AG08396 (cell line): ENCODE results near the gene CACNA2D4.

Experiments used
- DNase-seq: peaks from one replicate; pipeline ENCODE4 v3.0.0; 2012; ENCODE audit warnings: low spot score, mixed read lengths

Gene CACNA2D4

DNA sequence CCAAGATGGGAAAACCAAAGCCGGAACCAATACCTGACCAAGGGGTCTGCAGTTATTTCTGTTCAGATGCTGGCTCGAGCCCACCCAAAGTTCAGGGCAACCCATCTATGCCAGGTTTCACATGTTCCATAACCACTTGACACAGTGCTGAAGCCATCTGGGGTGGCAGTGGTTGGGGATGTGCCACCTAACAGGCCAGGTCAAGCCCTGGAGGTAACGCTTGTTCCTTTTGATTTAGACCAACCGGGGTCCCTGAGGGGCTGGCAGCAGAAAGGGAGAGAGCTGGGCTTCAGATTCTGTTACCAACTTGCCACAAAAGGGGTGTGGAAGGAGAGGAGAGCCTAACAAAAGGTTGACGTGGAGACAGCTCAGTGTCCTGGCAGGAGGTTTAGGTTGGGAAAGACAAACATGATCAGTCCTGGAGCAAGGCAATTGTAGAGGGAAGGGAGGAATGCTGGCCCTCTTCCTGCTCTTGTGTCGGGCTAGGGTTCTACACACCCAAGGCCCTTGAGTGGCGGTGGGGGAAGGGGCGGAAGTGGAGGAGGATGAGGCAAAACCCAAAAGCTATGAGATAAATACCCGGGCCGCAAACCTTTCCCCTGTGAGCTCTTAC is 31.9 kb downstream of the CACNA2D4 start:
- DNase-seq, result peak; percentile 1

DNA sequence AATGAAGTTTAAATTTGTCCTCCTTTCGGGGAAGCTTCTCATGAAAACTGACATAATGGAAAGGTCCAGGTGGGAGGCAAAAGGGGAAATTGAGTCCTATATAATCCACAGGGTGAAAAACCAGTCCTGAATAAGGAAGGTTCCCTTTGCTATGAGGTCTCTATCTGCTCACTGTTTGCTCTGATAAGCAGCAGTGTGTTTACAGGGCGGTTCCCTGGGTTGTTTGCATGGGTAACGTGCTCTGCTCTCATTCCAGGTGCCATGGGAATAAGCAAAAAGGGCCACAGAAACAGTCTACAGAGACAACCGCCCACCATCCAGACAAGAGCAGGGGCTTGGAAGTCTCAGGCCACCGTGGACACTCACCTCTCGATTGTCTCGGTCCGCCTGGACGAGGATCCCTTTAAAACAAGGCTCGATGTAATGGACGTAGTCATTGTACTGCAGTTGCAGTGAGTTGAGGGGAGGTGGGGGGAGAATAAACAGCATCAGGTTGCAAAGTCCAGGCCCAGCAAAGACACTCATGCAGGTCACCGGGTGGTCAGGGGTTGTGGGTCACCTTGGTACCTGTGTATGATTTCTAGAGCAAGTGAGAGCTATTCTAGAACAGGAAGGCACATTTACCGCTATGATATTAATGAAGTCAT is 32.7 kb downstream of the CACNA2D4 start:
- DNase-seq, result no peak

DNA sequence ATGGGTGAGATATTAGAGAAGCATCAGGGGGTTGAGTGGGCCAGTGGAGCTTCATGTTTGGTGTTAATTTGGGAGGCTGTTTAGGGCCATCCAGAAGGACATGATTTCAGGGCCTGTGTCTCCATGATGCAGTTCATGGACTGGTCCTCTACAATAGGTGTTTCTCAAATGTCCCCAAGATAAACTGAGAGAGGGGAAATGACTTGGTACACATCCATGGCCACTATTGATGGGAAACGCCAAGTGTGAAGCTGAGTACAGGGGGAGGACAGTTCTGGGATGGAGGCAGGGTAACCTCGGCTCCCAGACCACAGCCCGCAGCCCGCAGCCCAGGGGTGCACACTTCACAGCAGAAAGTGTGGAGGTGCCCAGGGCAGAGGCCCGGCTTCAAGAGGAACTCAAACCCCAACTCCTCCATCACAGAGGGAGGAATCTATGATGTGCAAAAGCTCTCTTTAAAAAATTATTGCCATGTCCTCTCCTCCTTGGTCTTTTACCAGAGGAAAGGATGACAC is 33.3 kb downstream of the CACNA2D4 start:
- DNase-seq, result peak; percentile 1

DNA sequence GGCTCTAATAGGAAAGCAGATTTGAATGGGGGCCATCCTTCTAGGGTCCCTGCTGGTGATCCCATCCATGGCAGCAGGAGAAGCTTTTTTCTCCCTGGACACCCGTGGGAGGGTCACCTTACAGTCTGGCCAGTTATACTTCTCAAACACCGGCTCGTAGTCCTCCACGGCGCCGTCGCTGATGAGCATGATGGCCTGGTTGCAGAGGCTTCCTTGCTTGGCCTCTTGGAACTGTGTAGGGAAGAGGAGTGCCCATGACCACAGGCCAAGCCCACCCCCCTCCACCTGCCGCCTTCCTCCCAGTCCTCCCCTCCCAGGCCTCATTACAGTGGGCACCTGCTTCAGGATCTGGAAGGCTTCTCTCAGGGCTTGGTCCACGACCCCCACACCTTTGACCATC is 33.8 kb downstream of the CACNA2D4 start:
- DNase-seq, result peak; percentile 1

DNA sequence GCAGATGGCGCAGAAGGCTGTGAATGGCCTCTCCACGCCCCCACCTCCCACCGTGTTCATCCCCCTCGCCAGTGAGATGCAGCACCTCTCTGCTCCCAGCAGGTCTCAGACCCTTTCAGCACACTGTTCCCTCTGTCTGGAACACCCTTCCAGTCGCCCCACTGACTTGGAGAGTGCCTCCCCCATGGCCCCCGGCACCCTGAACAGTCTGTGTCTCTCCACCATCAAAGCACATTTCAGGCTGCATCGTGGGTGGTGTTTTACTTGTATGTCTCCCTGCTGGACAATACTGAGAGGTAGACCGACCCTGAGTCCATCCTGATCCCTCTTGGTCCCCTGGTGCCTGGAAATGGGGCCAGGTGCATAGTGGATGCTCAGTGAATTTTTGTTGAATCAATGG is 34.9 kb downstream of the CACNA2D4 start:
- DNase-seq, result no peak

DNA sequence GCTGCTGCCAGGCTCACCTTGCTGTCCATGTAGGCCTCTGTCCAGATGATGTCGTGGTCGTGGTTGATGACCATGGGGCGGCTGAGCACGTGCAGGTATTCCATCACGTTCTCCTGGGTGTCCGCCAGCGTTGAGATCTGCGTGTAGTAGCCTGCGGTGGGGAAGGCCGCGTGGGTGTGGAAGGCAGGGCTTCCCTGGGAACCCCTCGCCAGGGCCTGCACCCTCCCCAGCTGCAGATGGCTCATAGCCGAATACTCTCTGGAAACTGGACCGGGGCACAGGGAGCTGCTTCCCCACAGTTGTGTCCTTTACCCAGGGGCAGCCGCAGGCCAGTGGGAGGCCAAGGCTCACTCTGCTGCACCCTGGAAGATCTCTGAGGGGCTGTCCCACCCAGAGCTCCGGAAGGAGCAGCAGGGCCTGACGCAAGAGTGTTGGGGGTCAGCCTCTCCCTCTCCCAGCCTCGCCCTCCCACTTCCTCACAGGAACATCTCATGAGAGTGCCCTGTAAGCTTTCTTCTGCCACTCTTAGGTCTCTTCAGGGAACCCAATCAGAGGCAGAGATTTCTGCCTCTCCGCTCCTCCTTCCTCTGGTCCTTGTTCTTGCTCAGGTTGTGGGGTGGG is 35.5 kb downstream of the CACNA2D4 start:
- peak; percentile 1 for DNase-seq

DNA sequence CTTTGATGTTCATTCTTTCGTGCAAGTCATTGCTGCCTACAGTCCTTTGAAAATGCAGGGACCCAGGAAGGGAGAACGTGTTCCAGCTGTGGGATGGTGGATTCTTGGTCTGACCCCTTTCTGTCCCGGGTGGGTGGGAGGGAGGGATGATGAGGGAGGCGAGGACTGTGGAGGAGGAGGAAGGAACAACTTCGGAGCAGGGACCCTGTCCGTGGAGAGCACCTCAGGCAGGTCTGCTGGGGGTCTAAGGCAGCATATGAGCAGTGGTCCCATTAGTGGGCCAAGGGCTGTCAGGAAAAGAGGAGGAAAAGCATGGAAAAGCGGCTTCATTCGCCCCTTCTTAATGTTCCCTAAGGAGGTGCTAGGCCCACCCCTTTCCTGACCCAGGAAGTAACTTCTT is 36.0 kb downstream of the CACNA2D4 start:
- no peak for DNase-seq

DNA sequence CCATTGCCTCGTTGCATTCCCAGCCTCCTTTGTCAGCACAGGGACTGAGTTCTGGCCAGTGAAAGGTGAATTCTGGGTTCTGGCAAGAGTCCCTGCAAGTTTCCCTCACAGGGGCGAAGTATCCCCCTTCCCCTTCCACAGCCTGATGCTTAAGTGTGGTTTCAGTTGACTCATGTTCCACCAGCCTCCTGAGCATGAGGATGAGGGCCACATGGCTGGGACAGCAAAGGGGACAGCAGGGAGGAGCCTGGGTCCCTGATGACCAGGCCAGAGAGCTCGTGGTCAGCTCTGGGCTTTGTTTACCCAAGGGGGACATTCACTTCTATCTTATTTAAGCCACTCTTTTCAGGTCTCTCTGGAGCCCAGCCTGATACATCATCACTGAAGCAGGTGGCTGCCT is 36.5 kb downstream of the CACNA2D4 start:
- DNase-seq, result peak; percentile 0

DNA sequence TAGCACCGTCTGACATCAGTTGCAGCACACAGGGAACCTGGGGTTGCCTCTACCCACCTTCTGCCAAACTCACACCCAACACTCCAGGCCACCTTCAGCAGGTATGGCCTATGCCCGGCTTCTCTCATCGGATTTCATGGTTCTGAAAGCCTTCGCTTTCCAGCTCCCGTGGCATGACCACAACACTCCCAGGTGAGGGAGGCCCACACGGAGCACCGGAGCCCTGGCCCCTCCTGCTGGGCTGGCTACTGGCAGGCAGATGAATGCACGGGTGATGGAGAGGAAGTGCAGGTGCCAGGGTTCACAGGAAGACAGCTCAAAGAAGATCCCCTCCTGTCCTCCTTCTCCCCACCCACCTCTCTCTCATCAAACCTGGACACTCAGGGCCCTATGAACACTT is 37.2 kb downstream of the CACNA2D4 start:
- peak; percentile 2 for DNase-seq

DNA sequence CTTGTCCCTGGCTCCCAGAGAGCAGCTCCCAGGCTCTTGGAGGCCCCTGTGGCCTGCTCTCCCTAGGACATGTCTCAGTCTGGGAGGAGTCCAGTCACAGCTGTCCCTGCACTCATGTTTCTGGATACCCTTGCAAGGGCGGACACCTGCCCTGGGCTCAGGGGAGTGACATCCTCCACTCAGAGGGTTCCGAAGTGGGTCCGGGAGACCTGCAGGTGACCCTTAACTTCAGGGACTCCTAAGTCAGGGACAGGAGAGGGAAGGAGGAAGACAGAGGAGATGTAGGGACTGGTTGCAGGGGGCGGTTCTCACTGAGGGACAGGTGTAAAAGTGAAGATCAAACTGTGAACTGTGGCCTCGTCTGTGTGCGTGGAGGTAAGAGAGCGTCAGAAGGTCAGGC is 37.6 kb downstream of the CACNA2D4 start:
- peak; percentile 3 for DNase-seq

DNA sequence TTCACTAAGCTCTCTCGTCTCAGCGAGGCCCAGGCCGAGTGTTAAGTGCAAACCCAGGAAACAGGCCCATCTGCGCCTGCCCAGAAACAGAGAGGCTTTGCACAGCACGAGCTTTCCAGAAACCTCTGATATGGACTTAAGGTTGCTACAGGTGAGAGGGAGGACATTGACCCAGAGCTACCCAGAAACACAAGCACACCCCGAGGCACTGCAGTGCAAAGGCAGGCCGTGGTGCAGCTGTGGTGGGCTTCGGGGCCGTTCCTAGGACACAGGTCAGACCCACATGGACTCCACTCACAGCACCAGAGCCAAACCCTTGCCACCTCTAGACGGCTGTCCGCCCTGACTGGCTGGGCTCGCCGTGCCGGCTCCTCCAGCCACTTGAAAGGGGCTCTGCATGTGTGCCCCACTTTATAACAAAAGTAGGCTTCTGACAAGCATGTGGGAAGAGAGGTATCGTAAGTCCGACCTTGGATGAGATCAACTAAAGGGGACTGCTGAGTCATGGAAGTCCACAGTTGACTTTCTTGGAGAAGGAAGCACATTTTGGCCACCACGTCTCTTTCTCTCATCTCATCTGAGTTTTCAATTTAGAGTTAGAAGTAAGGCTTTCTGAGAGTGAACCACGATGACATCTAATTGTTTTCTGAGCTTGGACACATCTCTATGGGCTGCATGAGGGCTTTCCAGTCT is 38.2 kb downstream of the CACNA2D4 start:
- DNase-seq, result no peak

DNA sequence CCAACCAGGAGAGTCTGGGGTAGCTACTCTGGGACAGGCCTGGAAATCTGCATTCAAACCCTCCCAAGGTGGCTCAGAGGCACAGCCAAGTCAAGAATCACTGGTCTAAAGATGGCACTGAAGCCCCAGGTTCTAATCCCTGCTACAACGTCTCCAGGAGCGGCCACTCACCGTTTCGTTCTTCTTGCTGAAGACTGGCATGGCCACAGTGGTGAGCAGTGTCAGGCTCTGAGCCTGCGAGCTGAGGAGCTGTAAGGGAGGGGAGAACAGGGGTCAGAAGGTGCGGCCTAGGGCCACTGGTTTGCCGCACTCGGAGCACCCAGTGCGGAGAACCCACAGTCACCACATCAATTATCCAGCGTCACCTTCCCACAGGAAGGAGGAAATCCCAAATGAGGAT is 38.8 kb downstream of the CACNA2D4 start:
- no peak for DNase-seq

DNA sequence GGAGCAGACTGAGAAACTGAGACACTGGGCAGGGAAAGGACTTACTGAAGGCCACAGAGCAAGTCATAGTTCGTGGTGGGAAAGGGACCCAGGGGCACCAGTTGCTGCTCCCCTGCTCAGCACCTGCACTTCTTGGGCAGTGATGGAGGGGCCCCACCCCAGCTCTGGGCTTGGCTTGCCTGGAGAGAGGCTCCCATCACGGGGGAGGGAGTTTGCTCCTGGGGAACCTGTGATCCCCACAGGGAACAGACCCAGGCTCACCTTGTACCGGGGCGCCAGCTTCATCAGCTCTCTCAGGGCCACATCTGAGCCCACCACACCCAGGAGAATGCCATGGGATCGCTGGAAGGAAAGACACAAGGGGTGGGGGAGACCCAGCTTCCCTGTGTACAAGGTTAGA is 39.8 kb downstream of the CACNA2D4 start:
- no peak for DNase-seq

DNA sequence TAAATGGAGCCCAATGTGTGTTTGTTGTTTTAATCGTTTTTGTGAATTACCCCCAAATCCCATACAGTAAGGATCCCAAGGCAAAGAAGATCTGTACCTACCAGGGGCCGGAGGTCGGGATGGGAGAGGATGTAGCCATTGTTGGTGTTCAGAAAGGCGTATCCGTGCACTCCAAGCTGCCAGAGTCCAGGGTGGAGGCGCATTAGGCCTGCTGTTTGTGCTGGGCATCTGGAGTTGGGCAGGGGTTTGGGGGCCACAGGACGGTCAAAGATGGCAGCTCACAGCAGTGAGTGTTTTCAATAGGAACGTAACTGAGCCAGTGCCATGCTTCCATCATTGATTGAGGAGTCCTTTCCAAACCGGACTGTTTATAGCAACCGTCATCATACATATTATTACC is 40.2 kb downstream of the CACNA2D4 start:
- no peak for DNase-seq

DNA sequence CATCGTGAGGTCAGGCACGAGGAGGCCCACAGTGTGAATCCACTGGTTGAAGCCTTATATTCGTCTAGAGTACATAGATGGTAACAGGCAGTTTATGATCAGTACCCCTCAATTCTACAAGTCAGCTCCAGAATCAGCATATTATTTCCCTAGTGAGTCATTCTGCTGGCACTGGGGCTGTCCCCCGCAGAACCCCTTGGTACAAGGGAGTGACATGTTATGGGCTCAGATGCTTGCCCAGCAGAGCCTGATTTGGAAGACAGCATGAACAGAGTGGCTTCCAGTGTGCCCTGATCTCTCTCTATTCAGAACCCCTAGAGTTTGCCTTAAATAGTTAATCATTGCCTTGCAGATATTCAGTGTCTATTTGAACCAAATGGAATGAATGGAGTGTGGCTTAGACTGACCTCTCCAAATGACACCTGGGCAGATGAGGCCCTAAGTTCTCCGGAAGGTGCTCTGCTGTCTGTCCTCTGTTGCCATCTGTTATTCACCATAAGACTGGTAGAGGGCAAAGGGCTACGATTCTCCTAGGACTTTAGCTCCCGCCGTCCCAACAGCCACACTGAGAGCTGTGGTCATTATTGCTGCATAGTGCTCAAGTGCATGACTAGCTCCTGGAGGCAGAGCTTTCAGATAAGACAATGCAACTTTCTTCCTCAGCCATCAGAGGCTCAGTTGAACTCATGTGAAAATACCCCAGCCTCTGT is 41.1 kb downstream of the CACNA2D4 start:
- DNase-seq, result no peak

DNA sequence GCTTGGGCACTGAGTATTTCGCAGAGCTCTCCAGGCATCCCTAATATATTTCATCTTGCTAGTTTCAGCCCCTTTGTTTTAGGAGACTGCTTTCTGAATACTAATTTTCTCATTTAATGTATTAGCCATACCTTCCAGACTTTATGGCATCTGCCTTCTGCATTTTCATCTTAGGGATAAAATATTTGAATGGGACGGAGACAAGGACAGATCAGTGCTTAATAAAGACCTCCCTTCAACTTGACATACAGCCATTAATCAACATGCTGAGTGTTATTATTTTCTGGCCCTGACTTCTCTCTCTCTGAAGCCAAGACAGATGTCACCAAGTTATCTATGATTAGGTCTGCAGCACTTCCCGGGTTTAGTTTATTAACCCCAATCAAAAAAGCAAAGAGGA is 42.4 kb downstream of the CACNA2D4 start:
- DNase-seq, result no peak

DNA sequence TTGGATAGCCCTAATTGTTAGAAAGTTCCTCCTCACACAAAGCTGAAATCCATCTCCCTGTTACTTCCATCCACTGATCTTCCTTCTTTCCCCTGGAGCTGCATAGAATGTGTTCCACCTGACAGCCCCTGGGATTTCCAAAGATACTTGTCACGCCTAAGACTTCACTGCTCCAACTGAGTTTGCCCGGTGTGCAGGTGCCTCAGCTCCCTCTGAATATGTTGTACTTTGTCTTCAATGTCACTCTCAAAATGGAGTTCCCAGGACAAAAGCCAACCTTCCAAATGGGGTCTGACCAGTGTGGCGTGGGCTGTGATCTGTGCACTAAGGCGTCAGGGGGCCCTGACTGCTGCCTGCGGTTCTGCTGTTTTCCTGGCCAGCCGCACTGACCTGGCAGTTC is 42.8 kb downstream of the CACNA2D4 start:
- DNase-seq, result no peak

DNA sequence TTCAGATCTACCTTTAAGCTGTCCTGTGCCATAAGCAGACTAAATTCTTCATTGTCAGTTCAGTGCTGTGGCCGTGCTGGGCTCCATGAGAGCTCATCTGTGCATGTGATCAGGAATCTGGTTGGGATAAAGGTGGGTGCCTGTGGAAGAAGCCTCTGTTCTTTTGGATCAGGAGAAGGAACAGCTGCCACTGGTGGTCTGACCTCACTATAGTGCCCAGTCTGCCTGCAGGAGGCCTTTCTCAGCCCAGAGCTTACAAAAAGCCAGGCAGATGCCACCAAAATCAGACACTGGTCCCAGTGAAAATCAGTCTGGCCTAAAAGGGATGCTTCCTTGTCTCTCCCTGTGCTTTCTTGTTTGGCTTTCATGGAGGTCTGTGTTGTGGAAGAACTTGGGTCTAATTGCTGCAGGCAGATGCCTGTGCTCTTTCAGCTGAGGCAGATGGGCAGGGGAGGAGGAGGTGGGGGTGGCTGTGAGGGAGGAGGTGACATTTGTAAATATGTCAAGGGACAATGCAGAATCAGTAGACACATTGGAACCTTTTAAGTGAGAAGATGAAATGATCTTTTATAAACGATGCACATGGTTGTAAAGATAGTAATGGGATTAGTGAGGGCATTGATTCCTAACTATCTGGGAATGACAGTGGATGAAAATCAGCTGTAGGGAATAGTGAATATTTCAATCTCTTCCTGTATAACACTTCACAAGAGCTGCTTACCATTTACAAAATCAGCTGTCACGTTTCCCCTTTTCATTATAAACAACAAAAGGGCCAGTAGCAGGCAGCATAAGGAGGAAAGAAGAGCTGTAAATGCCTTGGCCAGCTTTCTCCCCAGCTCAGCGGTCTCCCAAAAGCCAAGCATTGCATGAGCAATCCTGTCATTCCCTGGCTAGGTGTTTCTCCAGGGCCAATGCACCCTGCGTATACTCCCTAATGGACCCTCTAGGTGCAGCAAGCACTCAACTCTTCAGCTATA is 44.6 kb downstream of the CACNA2D4 start:
- no peak for DNase-seq

DNA sequence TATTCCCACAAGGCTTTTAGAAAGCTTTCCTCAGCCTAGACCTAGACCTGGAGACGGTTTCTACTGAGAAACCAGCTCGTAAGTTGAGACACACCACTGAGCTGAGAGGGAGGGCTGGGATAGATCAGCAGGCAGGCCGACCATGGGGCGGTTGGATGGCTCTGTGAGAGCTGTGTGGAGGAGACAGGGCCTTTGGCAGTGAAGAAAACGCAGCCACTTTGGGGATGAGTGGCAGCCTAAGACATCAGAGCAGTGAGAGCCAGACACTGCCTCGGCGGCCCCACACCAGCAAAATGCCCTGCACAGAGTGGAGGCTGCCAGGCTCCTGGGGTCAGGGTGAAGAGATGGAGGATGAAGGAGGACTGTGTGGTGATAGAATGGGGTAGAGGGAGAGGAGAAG is 46.0 kb downstream of the CACNA2D4 start:
- DNase-seq, result no peak

DNA sequence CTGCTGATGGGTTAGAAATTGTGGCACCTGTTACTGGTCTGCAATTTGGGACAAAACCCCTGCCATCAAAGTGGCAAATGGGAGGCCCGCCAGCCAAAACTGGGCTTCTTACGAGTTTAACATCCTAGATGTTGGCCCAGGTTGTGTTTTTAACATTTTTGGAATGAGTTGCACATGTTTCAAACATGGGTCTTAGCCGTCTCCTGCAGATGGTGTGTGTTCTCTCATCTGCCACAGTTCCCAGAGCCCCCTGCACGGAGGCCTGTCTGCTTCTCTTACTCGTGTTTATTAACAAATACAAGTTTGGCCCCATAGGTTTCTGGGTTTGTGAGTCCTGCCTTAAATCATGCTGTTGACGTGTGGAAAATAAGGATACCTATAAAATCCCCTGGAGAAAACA is 46.5 kb downstream of the CACNA2D4 start:
- DNase-seq, result no peak
